SK-N-SH (cell line): ENCODE measurements around the gene CTSO. TPM values are rescaled to one million over a fixed set of nuclear protein-coding genes. Genes with fewer than 3 reads are reported as not detected.

Experiments used
- CTCF ChIA-PET: fragments of 300-600, 350-600 bp; formaldehyde crosslinking; extraction: SDS; loops from one replicate; lab custom pipeline; 2021; lab: Yijun Ruan, JAX
- POLR2A ChIA-PET: fragments of 350-600 bp; sonication (Branson Sonifier 250); formaldehyde crosslinking; extraction: SDS; loops from one replicate; lab custom pipeline; 2020; ENCODE audit warnings: antibody characterized with exemption, inconsistent platforms; lab: Yijun Ruan, JAX
- DNase-seq: peaks from one replicate; pipeline ENCODE4 v3.0.0; 2012
- H2AFZ ChIP-seq: fragments of 200-600 bp; sonication (generic); 2 replicates; pipeline ENCODE4 v1.8.1; 2016; ENCODE audit warnings: antibody characterized with exemption, mild to moderate bottlenecking, low read depth
- H3F3A ChIP-seq: fragments of 200-600 bp; sonication (generic); replicated peaks from 2 replicates; pipeline ENCODE3; 2016; ENCODE audit warnings: antibody characterized with exemption, mild to moderate bottlenecking; ENCODE audit not compliant: insufficient read depth
- H3K27ac ChIP-seq, 2 experiments: fragments of 200-500 bp in 1 of 2; fragments of 200-600 bp in 1 of 2; sonication (Bioruptor generic) in 1 of 2; sonication (generic), shearing (Covaris generic) in 1 of 2; 2 replicates each; pipeline versions ENCODE4 v1.5.1 to v1.6.1; 2014 to 2016; ENCODE audit warnings: low read depth in 2 of 2, inconsistent platforms in 1 of 2, low read length in 1 of 2, mild to moderate bottlenecking in 1 of 2, mixed read lengths in 1 of 2
- H3K27me3 ChIP-seq: fragments of 200-600 bp; sonication (generic), shearing (Covaris generic); 2 replicates; pipeline ENCODE4 v1.6.1; 2016; ENCODE audit warnings: mixed run types; ENCODE audit not compliant: insufficient read depth
- H3K36me3 ChIP-seq, 2 experiments: fragments of 200-500 bp in 1 of 2; fragments of 200-600 bp in 1 of 2; sonication (Bioruptor generic) in 1 of 2; sonication (generic) in 1 of 2; replicated peaks in 1 of 2; 2 replicates each; pipeline versions ENCODE3 to v1.5.1; 2014 to 2016; ENCODE audit warnings: low read length in 1 of 2, mild to moderate bottlenecking in 1 of 2; ENCODE audit not compliant: insufficient read depth in 2 of 2, control insufficient read depth in 1 of 2
- H3K4me1 ChIP-seq, 2 experiments: fragments of 200-500 bp in 1 of 2; fragments of 200-600 bp in 1 of 2; sonication (Bioruptor generic) in 1 of 2; sonication (generic), shearing (Covaris generic) in 1 of 2; 2 replicates each; pipeline versions ENCODE4 v1.5.1 to v1.6.1; 2014 to 2016; ENCODE audit warnings: low read depth in 1 of 2, low read length in 1 of 2, mixed run types in 1 of 2; ENCODE audit not compliant: insufficient read depth in 2 of 2, control insufficient read depth in 1 of 2
- H3K4me2 ChIP-seq: fragments of 200-600 bp; sonication (generic), shearing (Covaris generic); 2 replicates; pipeline ENCODE4 v1.6.1; 2017; ENCODE audit warnings: mixed run types
- H3K4me3 ChIP-seq, 2 experiments: fragments of 200-500 bp in 1 of 2; fragments of 200-600 bp in 1 of 2; sonication (Bioruptor generic) in 1 of 2; sonication (generic), shearing (Covaris generic) in 1 of 2; 2 replicates each; pipeline versions ENCODE4 v1.5.1 to v1.8.1; 2014 to 2016; ENCODE audit warnings: low read depth in 2 of 2, inconsistent platforms in 1 of 2, low read length in 1 of 2, mild to moderate bottlenecking in 1 of 2, mixed read lengths in 1 of 2, moderate library complexity in 1 of 2
- H3K79me2 ChIP-seq: fragments of 200-600 bp; sonication (generic); 2 replicates; pipeline ENCODE4 v1.8.1; 2017; ENCODE audit warnings: mild to moderate bottlenecking; ENCODE audit not compliant: insufficient read depth
- H3K9ac ChIP-seq: fragments of 200-600 bp; sonication (generic); 2 replicates; pipeline ENCODE4 v1.6.1; 2017; ENCODE audit warnings: mixed run types
- H3K9me2 ChIP-seq: fragments of 200-600 bp; sonication (generic); 2 replicates; pipeline ENCODE4 v1.6.1; 2017; ENCODE audit warnings: mixed run types
- H3K9me3 ChIP-seq: fragments of 200-600 bp; sonication (generic); 2 replicates; pipeline ENCODE4 v1.6.1; 2017; ENCODE audit warnings: mixed run types, mild to moderate bottlenecking, moderate library complexity
- H4K20me1 ChIP-seq: fragments of 200-600 bp; sonication (generic); 2 replicates; pipeline ENCODE4 v1.6.1; 2017; ENCODE audit warnings: mild to moderate bottlenecking, mixed run types; ENCODE audit not compliant: insufficient read depth
- CHD2 ChIP-seq: fragments of 150-350 bp; IDR thresholded peaks from 2 replicates; pipeline ENCODE4 v1.6.1; 2018; ENCODE audit warnings: low read length; ENCODE audit not compliant: partially characterized antibody
- EP300 ChIP-seq, 2 experiments: IDR thresholded peaks; 2 replicates each; pipeline versions ENCODE4 v1.4.0 to v1.6.1; 2012; ENCODE audit warnings: borderline replicate concordance in 1 of 2, low read depth in 1 of 2, low read length in 1 of 2
- EZH2phosphoT487 ChIP-seq: fragments of 200-600 bp; sonication (generic); IDR thresholded peaks from 2 replicates; pipeline ENCODE4 v1.6.1; 2017; ENCODE audit warnings: low read depth, mixed run types, mild to moderate bottlenecking, antibody characterized with exemption, moderate library complexity, borderline replicate concordance
- GABPA ChIP-seq: IDR thresholded peaks from 2 replicates; pipeline ENCODE4 v1.4.0; 2012; ENCODE audit warnings: low read depth, mild to moderate bottlenecking
- IRF3 ChIP-seq: fragments of 150-350 bp; IDR thresholded peaks from 2 replicates; pipeline ENCODE4 v1.6.1; 2016; ENCODE audit warnings: mild to moderate bottlenecking, low read depth, low read length
- JUND ChIP-seq: IDR thresholded peaks from 2 replicates; pipeline ENCODE4 v1.4.0; 2012
- MAX ChIP-seq: IDR thresholded peaks from 2 replicates; pipeline ENCODE4 v1.4.0; 2012; ENCODE audit warnings: low read depth
- MEF2A ChIP-seq: IDR thresholded peaks from 2 replicates; pipeline ENCODE4 v1.4.0; 2012; ENCODE audit warnings: low read depth, borderline replicate concordance
- PBX3 ChIP-seq: IDR thresholded peaks from 2 replicates; pipeline ENCODE4; 2012
- REST ChIP-seq: IDR thresholded peaks from 2 replicates; pipeline ENCODE4 v1.6.1; 2012; ENCODE audit warnings: mild to moderate bottlenecking, low read depth, low read length, moderate library complexity
- RXRA ChIP-seq: IDR thresholded peaks from 2 replicates; pipeline ENCODE4 v1.4.0; 2012; ENCODE audit warnings: low read depth, mild to moderate bottlenecking, borderline replicate concordance
- TAF1 ChIP-seq: IDR thresholded peaks from 2 replicates; pipeline ENCODE4 v1.6.1; 2012; ENCODE audit warnings: low read depth, mild to moderate bottlenecking, low read length, moderate library complexity, borderline replicate concordance
- TEAD4 ChIP-seq: IDR thresholded peaks from 2 replicates; pipeline ENCODE4 v1.4.0; 2012; ENCODE audit warnings: mild to moderate bottlenecking, borderline replicate concordance; ENCODE audit not compliant: insufficient read depth
- YY1 ChIP-seq: IDR thresholded peaks from 2 replicates; pipeline ENCODE4 v1.4.0; 2012; ENCODE audit warnings: low read depth, mild to moderate bottlenecking
- ZBTB33 ChIP-seq: IDR thresholded peaks from 2 replicates; pipeline ENCODE4 v1.4.0; 2012; ENCODE audit warnings: low read depth, borderline replicate concordance
- WGBS: methylation state at CpG from one replicate; pipeline ENCODE4 v1.1.6; 2017; ENCODE audit warnings: low lambda C conversion rate; 5-methylcytosine and 5-hydroxymethylcytosine counted together
- polyA plus RNA-seq, 3 experiments: library from polyadenylated mRNA; depleted of rRNA; stranded (reverse); fragments of >200 nt; gene quantifications; 2 replicates each; pipeline ENCODE4 v1.2.3, GENCODE V29; 2012

CTSO gene
- polyA plus RNA-seq, 1 of the 3 experiments (the other 2 are of a cell fraction): 3.3 TPM

- TF ChIP-seq PBX3: no peak
- TF ChIP-seq YY1: no peak
- TF ChIP-seq ZBTB33: no peak
- no peak for TF ChIP-seq MAX
- TF ChIP-seq TEAD4: no peak
Measured at GRCh38 chr4:155954939-155955338, 1.3 kb upstream of the CTSO start (continued).

- ChIA-PET CTCF (interaction anchor here (0.8 to 3.0 kb wide), 11 partner anchors 14 to 1267 kb away, joined by 3 to 29 read pairs (median 3); no protein-coding TSS in a partner anchor), POLR2A (interaction anchor here (0.6 to 1.3 kb wide), 5 partner anchors 286 to 1266 kb away, joined by 3 to 5 read pairs (median 3); partner anchors contain the start of gene GRIA2)
- TF ChIP-seq JUND: no peak
- no peak for TF ChIP-seq REST
- TF ChIP-seq EP300 (IDR thresholded peaks at IDR 0.05; ENCODE audit: borderline replicate concordance in 1 of 2, low read depth in 1 of 2, low read length in 1 of 2): no peak
- TF ChIP-seq RXRA: no peak
- no peak for TF ChIP-seq CHD2
- no peak for TF ChIP-seq MEF2A
- TF ChIP-seq GABPA: no peak
- no peak for TF ChIP-seq IRF3
- TF ChIP-seq TAF1: no peak
- TF ChIP-seq EZH2phosphoT487: no peak
- WGBS: 90% methylated on average over 11 of the region's 11 CpGs
- H3K4me2 ChIP-seq: peak overlapping the region; percentile 99
- H3F3A ChIP-seq: peaks cover 4% of the 10 kb centered on the region
- peak overlapping the region; percentile 96 to 98 for H3K27ac ChIP-seq
- H3K9me3 ChIP-seq: no peaks in the 10 kb centered on the region
- H3K9me2 ChIP-seq: no peaks in the 10 kb centered on the region
- DNase-seq: no peak
- no peaks in the 10 kb centered on the region for H3K79me2 ChIP-seq
- H3K27me3 ChIP-seq: no peaks in the 10 kb centered on the region
- H3K36me3 ChIP-seq: no peaks in the 10 kb centered on the region
- H2AFZ ChIP-seq: peak overlapping the region; percentile 100
- peak overlapping the region; percentile 92 for H3K9ac ChIP-seq
- H4K20me1 ChIP-seq: no peaks in the 10 kb centered on the region
- H3K4me1 ChIP-seq: peaks cover 0 to 5% of the 10 kb centered on the region in 2 experiments; a peak in 2 of 4 replicates
- H3K4me3 ChIP-seq: peak overlapping the region; percentile 65 to 99
Measured at GRCh38 chr4:155954118-155954685, 536 bp upstream of the CTSO start.
